Stimulated activated CD8-positive, alpha-beta memory T cell treated with anti-CD3 and anti-CD28 coated beads, Interleukin-7, amount 100 ng/mL, for 1 hour (primary cell): ENCODE results near the gene POTEH.
"Not testable (repeated sequence)": the region's sequence is repeated elsewhere in the genome, so short reads cannot be mapped to it uniquely, and the experiment has no call there.

ENCODE experiments used
- DNase-seq, 2 donors: peaks; one replicate each; pipeline ENCODE4 v3.0.0-alpha.2; 2020; ENCODE audit warnings: low read depth in 2 of 2

Gene POTEH

DNA sequence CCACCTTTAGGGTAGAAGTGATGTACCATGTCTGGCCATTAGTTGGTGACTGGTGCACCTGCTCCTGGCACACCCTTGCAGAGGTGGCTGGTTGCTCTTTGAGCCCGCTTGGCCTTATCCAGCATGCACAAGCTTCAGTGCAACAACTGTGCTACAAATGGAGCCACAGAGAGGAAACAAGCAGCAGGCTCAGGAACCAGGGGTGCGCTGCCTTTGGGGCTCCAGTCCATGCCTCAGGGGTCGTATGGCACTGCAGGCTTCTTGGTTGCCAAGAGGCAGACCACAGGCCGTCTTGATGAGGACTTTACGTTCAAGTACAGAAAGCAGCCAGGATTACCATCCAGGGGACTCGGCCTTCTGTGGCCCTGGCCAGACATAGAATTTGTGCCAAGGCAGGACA is 44.6 kb downstream of the POTEH start:
- DNase-seq, result not testable (repeated sequence)

DNA sequence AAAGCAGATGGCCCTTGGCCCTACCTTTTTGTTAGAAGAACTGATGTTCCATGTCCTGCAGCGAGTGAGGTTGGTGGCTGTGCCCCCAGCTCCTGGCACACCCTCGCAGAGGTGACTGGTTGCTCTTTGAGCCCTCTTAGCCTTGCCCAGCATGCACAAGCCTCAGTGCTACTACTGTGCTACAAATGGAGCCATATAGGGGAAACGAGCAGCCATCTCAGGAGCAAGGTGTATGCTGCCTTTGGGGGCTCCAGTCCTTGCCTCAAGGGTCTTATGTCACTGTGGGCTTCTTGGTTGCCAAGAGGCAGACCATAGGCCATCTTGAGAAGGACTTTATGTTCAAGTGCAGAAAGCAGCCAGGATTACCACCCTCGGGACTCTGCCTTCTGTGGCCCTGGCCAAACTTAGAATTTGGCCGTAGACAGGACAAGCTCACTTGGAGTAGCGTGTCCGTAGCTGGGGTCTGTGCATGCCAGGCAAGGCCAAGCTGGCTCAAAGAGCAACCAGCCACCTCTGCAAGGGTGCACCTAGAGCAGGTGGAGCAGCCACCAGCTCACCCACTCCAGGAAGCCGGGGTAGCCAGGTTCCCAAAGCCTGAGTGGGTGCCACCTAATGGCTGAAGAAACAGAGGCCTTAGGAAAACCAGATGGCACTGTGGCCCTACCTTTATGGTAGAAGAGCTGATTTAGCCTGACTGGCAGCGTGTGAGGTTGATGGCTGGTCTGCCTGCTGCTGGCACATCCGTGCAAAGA is 48.5 kb downstream of the POTEH start:
- DNase-seq, result not testable (repeated sequence)

DNA sequence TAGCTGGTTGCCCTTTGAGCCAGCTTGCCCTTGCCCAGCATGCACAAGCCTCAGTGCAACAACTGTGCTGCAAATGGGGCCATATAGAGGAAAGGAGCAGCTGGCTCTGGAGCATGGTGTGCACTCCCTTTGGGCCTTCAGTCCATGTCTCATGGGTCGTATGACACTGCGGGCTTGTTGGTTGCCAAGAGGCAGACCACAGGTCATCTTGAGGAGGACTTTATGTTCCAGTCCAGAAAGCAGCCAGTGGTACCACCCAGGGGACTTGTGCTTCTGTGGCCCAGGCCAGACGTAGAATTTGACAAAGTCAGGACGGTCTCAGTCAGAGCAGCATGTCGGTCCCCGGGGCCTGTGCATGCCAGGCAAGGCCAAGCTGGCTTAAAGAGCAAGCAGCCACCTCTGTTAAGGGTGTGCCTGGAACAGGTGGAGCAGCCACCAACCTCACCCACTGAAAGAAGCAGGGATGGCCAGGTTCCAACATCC is 49.1 kb downstream of the POTEH start:
- DNase-seq, result not testable (repeated sequence)

DNA sequence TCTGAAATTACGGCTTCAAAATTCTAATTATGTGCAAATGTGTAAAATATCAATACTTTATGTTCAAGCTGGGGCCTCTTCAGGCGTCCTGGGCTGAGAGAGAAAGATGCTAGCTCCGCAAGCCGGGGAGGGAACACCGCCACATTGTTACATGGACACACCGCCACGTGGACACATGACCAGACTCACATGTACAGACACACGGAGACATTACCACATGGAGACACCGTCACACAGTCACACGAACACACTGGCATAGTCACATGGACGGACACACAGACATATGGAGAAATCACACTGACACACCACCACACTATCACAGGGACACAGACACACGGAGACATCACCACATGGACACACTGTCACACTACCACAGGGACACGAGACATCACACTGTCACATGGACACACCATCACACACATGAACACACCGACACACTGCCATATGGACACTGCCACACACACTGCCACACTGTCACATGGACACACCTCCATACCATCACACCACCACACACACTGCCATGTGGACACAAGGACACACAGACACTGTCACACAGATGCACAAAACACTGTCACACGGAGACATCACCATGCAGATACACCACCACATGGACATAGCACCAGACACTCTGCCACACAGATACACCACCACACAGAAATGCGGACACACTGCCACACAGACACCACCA is 58.0 kb downstream of the POTEH start:
- not testable (repeated sequence) for DNase-seq

DNA sequence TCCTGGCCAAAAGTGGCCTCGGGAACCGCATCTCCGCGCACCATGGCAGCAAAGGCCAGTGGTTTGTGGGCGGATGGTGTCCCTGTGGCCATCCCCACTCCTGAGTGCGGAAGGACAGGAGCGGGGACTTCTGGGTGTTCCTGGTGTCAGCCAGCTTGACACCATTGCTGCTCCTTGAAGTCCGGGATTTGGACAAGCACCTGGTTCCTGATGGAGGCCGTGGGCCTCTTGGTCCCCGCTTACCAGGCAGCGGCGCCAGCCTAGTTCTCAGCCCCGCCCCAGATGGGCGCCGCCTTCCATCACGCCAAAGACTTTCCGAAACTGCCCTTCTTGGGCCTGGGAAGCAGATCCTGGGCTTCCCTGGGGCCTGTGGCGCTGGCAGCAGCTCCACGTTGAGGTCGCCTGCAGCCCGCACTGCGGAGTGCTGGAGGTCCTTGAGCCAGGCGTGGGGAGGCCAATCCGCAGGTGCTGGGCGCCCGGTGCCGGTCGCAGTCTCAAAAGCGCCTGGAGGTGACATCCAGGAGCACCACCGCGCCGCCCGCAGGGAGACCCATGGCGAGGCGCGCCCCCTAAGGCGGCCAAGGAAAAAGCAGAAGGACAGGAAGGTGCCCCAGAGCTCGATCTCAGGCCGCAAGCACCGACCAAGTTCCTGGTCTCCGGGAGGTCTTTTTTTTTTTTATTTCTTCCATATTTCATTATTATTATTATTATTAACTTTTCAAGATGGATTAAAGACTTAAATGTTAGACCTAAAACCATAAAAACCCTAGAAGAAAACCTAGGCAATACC is 59.5 kb downstream of the POTEH start:
- DNase-seq, result not testable (repeated sequence)

DNA sequence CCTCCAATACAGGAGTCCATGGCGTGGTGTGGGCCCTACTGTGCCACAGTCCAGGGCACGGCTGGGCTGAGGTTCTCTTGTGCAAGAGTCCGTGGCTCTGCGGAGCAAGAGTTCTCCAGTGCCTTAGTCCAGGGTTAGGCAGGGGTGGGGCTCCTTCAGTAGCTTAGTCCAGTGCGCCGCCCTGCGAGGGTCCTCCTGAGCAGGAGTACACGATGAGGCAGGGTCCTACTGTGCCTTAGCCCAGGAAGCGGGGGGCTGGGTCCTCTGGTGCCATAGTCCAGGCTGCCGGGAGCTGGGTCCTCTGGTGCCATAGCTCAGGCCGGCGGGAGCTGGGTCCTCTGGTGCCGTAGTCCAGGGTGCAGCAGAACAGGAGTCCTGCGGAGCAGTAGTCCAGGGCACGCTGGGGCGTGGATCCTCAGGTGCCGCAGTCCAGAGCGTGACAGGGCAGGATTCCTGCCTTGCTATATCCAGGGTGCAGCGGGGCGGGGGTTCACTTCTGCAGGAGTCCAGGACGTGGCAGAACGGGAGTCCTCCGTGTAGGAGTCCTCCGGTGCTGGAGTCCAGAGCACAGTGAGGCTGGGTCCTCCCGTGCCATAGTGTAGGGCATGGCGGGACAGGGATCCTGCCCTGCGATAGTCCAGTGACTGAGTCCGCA is 69.7 kb downstream of the POTEH start:
- DNase-seq, result not testable (repeated sequence)

DNA sequence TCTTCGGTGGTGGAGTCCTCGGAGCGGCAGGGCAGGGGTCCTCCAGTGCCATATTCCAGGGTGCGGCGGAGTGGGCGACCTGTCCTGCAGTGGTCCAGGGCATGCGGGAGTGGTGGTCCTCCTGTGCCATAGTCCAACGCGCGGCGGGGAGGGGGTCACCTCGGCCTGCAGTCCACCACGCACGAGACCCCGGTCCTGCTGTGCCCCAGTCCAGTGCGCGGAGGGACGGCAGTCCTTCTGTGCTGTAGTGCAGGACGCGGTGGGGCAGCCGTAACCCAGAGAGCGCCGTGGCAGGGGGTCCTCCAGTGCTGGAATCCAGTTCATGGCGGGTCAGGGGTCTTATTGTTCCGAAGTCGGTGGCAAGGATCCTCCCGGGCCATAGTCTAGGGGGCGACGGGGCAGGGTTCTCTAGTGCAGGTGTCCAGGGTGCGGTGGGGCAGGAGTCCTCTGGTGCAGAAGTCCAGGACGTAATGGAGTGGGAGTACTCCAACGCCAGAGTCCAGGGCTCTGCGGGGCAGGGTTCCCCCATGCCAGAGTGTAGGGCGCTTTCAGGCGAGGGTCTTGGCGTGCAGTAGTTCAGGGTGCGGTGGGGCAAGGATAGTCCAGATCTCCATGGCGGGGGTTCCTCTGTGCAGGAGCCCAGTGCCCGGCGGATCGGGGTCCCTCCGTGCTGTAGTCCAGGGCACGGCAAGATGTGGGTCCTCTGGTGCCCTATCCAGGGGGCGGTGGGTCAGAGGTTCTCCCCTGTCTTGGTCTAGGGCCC is 70.7 kb downstream of the POTEH start:
- DNase-seq, result not testable (repeated sequence)

DNA sequence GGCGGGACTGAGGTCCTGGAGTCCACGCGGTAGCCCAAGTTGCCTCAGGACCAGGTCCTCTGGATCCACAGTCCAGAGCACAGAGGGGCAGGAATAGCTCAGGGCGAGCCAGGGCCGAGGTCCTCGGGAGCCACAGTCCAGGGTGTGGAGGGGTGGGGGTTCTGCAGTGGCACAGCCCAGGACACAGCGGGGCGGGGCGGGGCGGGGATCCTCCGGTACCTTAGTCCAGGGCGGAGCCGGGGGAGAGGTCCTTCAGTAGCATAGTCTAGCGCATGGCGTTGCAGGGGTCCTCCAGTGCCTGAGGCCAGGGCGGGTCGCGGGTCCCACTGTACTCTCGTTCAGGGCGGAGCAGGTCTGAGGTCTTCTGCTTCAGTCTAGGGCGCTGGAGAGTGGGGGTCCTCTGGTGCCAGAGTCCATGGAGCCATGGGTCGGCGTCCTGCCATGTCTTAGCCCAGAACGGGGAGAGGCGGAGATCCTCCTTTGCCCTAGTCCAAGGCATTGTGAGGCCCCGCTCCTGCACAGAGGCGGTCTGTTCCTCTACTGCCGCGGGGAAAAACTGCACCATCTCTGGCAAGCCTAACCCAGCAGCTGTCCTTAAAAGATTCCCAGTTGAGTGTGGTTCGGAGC is 71.4 kb downstream of the POTEH start:
- DNase-seq, result not testable (repeated sequence)

DNA sequence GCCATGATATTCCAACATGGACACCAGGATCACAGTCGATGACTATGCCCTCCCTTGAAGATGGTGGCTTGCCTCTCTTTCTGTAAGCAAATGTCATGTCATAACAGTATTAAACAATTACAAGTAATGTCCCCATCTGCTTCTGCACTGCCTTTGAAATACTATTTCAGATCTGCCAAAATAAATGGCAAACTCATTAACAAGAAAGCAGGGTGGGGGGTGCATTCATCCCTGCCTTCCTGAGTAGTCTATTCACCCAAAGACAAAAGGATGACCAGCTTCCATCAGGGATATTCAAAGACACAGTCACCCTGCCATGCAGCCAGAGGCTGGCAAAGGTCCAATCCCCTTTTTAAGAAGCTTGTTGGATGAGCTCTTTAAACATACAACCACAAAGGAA is 73.7 kb downstream of the POTEH start:
- DNase-seq, result not testable (repeated sequence)
